ENCODE results near the gene DHX36.

Gene DHX36

DNA sequence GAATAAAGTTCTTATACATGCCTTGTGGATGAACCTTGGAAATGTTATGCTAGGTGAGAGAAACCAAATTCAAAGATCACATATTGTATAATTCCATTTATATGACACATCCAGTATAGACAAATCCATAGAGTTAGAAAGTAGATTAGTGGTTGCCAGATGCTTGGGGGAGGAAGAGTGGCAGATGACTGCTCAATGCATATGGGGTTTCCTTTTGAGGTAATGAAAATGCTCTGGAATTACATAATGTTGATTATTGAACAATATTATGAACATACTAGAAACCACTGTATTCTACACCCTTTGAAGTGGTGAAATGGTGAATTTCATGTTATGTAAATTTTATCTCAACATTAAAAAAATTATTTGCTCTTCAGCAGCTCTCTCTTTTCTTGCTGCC, 100.8 kb downstream of the DHX36 start:
- DNase-seq, result no peak
